Caco-2 (cell line): ENCODE data around the gene EIF4E. TPM values are rescaled to one million over a fixed set of nuclear protein-coding genes. Genes with fewer than 3 reads are reported as not detected.
A peak's percentile ranks its signal among the peaks of the same experiment; 100 is the strongest.
"Not testable (repeated sequence)": the region's sequence is repeated elsewhere in the genome, so short reads cannot be mapped to it uniquely, and the experiment has no call there.

ENCODE experiments used
- BruUV-seq: library from RNA; stranded (reverse); fragments of 400-500 nt; replicated peaks from 2 replicates; lab custom pipeline; 2021; lab: Mats Ljungman, UMichigan
- CTCF ChIA-PET: fragments of 300-600 bp; sonication (Branson Sonifier 250); formaldehyde crosslinking; loops from one replicate; lab custom pipeline; 2022; ENCODE audit warnings: antibody characterized with exemption; lab: Charles Lee
- POLR2A ChIA-PET: fragments of 300-600 bp; sonication (Branson Sonifier 250); formaldehyde crosslinking; loops from one replicate; lab custom pipeline; 2022; ENCODE audit warnings: antibody characterized with exemption; lab: Charles Lee
- DNase-seq, 2 experiments: peaks; one replicate each; pipeline versions ENCODE4 v3.0.0 to v3.0.0-alpha.2; 2020 to 2022
- H3K27me3 ChIP-seq: replicated peaks from 2 replicates; pipeline ENCODE4 v1.6.0; 2011; ENCODE audit warnings: low read length; ENCODE audit not compliant: control insufficient read depth, insufficient read depth
- H3K36me3 ChIP-seq: 2 replicates; pipeline ENCODE4 v1.5.1; 2011; ENCODE audit warnings: low read length; ENCODE audit not compliant: control insufficient read depth, insufficient read depth
- H3K4me1 ChIP-seq: fragments of 250-450 bp; sonication (Bioruptor Pico); 2 replicates; pipeline ENCODE4 v1.5.1; 2020; ENCODE audit warnings: mild to moderate bottlenecking
- H3K4me3 ChIP-seq: 2 replicates; pipeline ENCODE4 v1.5.1; 2011; ENCODE audit warnings: low read depth, mild to moderate bottlenecking, control low read depth, low read length
- H3K9me3 ChIP-seq: fragments of 250-450 bp; sonication (Bioruptor Pico); 2 replicates; pipeline ENCODE4 v1.5.1; 2020; ENCODE audit warnings: mild to moderate bottlenecking, moderate library complexity
- H3K27ac Mint-ChIP-seq: one replicate; pipeline ENCODE4 v1.8.0; 2022; ENCODE audit warnings: mixed read lengths; ENCODE audit not compliant: unreplicated experiment
- H3K27me3 Mint-ChIP-seq: one replicate; pipeline ENCODE4 v1.8.0; 2022; ENCODE audit warnings: mixed read lengths; ENCODE audit not compliant: insufficient read depth, unreplicated experiment
- H3K36me3 Mint-ChIP-seq: one replicate; pipeline ENCODE4 v1.8.0; 2022; ENCODE audit warnings: mild to moderate bottlenecking, mixed read lengths; ENCODE audit not compliant: insufficient read depth, unreplicated experiment
- H3K4me1 Mint-ChIP-seq: one replicate; pipeline ENCODE4 v1.8.0; 2022; ENCODE audit warnings: low read depth, mixed read lengths; ENCODE audit not compliant: unreplicated experiment
- H3K4me3 Mint-ChIP-seq: one replicate; pipeline ENCODE4 v1.8.0; 2022; ENCODE audit warnings: mild to moderate bottlenecking, moderate library complexity, mixed read lengths; ENCODE audit not compliant: unreplicated experiment
- H3K9me3 Mint-ChIP-seq: one replicate; pipeline ENCODE4 v1.8.0; 2022; ENCODE audit warnings: mixed read lengths; ENCODE audit not compliant: unreplicated experiment
- intact Hi-C: fragments of 100-400 bp; cut with micrococcal nuclease; formaldehyde crosslinking; loops from one replicate; pipeline ENCODE4 v1.10.0; 2022; ENCODE audit not compliant: unreplicated experiment
- total RNA-seq: library from RNA; stranded (reverse); gene quantifications from 2 replicates; pipeline ENCODE4 v1.2.3, GENCODE V29; 2022
- TF ChIP-seq, protein P1 (sequence below), 2 experiments: fragments of 200-600 bp in 1 of 2; IDR thresholded peaks; 1 replicate in 1 of 2; 2 replicates in 1 of 2; pipeline versions ENCODE4 v1.5.1 to v1.8.0; 2011 to 2022; ENCODE audit warnings: antibody characterized with exemption in 1 of 2, control low read depth in 1 of 2, inconsistent platforms in 1 of 2, low read depth in 1 of 2, low read length in 1 of 2, mild to moderate bottlenecking in 1 of 2, moderate library complexity in 1 of 2; ENCODE audit not compliant: insufficient read depth in 1 of 2, severe bottlenecking in 1 of 2, unreplicated experiment in 1 of 2

Gene EIF4E
- total RNA-seq, 1 experiment from 2014 or later, result 140 TPM

GRCh38 chr4:98935633-98936032 lies 6.7 kb upstream of the EIF4E start:
- no peak overlapping the region for H3K4me3 ChIP-seq
- BruUV-seq, result no TSS peak
- peak overlapping the region; percentile 82 for H3K27ac Mint-ChIP-seq
- H3K4me1 ChIP-seq, result peaks cover 38% of the 10 kb centered on the region
- ChIA-PET CTCF (no interaction called here), POLR2A (no interaction called here)
- no peak for DNase-seq
- no peak overlapping the region for H3K4me3 Mint-ChIP-seq
- H3K9me3 ChIP-seq, result peaks cover 3% of the 10 kb centered on the region
- TF ChIP-seq, protein P1, sequence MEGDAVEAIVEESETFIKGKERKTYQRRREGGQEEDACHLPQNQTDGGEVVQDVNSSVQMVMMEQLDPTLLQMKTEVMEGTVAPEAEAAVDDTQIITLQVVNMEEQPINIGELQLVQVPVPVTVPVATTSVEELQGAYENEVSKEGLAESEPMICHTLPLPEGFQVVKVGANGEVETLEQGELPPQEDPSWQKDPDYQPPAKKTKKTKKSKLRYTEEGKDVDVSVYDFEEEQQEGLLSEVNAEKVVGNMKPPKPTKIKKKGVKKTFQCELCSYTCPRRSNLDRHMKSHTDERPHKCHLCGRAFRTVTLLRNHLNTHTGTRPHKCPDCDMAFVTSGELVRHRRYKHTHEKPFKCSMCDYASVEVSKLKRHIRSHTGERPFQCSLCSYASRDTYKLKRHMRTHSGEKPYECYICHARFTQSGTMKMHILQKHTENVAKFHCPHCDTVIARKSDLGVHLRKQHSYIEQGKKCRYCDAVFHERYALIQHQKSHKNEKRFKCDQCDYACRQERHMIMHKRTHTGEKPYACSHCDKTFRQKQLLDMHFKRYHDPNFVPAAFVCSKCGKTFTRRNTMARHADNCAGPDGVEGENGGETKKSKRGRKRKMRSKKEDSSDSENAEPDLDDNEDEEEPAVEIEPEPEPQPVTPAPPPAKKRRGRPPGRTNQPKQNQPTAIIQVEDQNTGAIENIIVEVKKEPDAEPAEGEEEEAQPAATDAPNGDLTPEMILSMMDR (IDR thresholded peaks at IDR 0.05; ENCODE audit: insufficient read depth in 1 of 2, low read depth in 1 of 2, low read length in 1 of 2, severe bottlenecking in 1 of 2, unreplicated experiment in 1 of 2), result no peak
- H3K9me3 Mint-ChIP-seq, result no peaks in the 10 kb centered on the region
- no peaks in the 10 kb centered on the region for H3K27me3 Mint-ChIP-seq
- no peaks in the 10 kb centered on the region for H3K36me3 ChIP-seq
- H3K36me3 Mint-ChIP-seq, result peaks cover 14% of the 10 kb centered on the region
- intact Hi-C loops, result no loop called here
- no peaks in the 10 kb centered on the region for H3K27me3 ChIP-seq
- peaks cover 27% of the 10 kb centered on the region for H3K4me1 Mint-ChIP-seq

- H3K27me3 ChIP-seq, H3K27me3 Mint-ChIP-seq, CTCF ChIA-PET, H3K9me3 Mint-ChIP-seq, H3K4me3 ChIP-seq, H3K9me3 ChIP-seq, POLR2A ChIA-PET, H3K36me3 ChIP-seq, BruUV-seq: not testable (repeated sequence)
- Mint-ChIP-seq H3K4me1 (peaks cover 26% of the 10 kb centered on the region), H3K4me3 (peak overlapping the region; percentile 24), H3K27ac (peak overlapping the region; percentile 82), H3K36me3 (peaks cover 19% of the 10 kb centered on the region)
- peaks cover 43% of the 10 kb centered on the region for H3K4me1 ChIP-seq
- intact Hi-C loops, result loop anchor here (5.0 kb wide), 1 partner anchor 222 kb away; no protein-coding TSS in a partner anchor
- peak; percentile 60 to 74 for DNase-seq
These were observed 5.9 kb upstream of the EIF4E start for GRCh38 chr4:98934851-98935250.

DNA sequence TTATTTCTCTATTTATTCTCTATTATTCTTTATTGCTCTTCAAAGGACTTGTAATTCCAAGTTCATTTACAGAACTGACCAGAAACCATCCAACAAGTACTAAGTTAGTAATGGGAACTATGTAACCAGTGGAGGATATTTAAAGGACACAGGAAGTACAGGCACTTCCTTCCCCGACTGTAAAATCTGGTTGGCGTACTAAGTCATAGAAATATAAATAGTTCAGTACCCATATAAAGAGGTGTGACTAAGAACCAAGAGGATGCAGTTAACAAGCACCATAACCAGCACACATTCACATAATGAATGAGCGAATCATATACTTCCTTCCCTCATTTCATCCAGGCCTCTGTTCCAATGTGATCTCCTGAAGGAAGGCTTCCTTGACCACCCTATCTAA lies 3.6 kb upstream of the EIF4E start:
- ChIA-PET CTCF (no interaction called here), POLR2A (no interaction called here)
- Histone ChIP-seq H3K36me3 (no peaks in the 10 kb centered on the region), H3K4me1 (peaks cover 29% of the 10 kb centered on the region), H3K27me3 (no peaks in the 10 kb centered on the region), H3K4me3 (no peak overlapping the region), H3K9me3 (peaks cover 5% of the 10 kb centered on the region)
- Mint-ChIP-seq H3K9me3 (no peaks in the 10 kb centered on the region), H3K4me3 (no peak overlapping the region), H3K27me3 (no peaks in the 10 kb centered on the region), H3K36me3 (peaks cover 39% of the 10 kb centered on the region), H3K27ac (no peak overlapping the region), H3K4me1 (peaks cover 4% of the 10 kb centered on the region)
- intact Hi-C loops, result loop anchor here (5.0 kb wide), 1 partner anchor 225 kb away; no protein-coding TSS in a partner anchor
- no TSS peak for BruUV-seq
- TF ChIP-seq, protein P1 (IDR thresholded peaks at IDR 0.05; ENCODE audit: insufficient read depth in 1 of 2, low read depth in 1 of 2, low read length in 1 of 2, severe bottlenecking in 1 of 2, unreplicated experiment in 1 of 2), result no peak
- no peak for DNase-seq
